Measurements from ENCODE around the gene PNMA1.

Gene PNMA1

GRCh38 chr14:73661872-73662271 is 52.3 kb downstream of the PNMA1 start:
- no peak for DNase-seq

Data from NCI-H82 (cell line).